ENCODE data around the gene LYST.
A peak's percentile ranks its signal among the peaks of the same experiment; 100 is the strongest.

LYST gene

GRCh38 chr1:235888119-235888643 is 21.5 kb upstream of the LYST start:
- DNase-seq (ENCODE audit: low read depth) = no peak

- no peak for DNase-seq (ENCODE audit: low read depth)
Observed at GRCh38 chr1:235887676-235888075, 21.0 kb upstream of the LYST start.

GRCh38 chr1:235885655-235886262 is 19.1 kb upstream of the LYST start:
- DNase-seq (ENCODE audit: low read depth) = no peak

- DNase-seq (ENCODE audit: low read depth) = no peak
Observed at GRCh38 chr1:235883261-235883927, 16.7 kb upstream of the LYST start.

GRCh38 chr1:235882816-235883215 is 16.1 kb upstream of the LYST start:
- DNase-seq (ENCODE audit: low read depth) = no peak

- DNase-seq (ENCODE audit: low read depth) = no peak
Observed at GRCh38 chr1:235881930-235882700, 15.4 kb upstream of the LYST start.

GRCh38 chr1:235878082-235878811 is 11.5 kb upstream of the LYST start:
- DNase-seq (ENCODE audit: low read depth) = no peak

GRCh38 chr1:235876402-235876841 is 9.7 kb upstream of the LYST start:
- no peak for DNase-seq (ENCODE audit: low read depth)

- DNase-seq (ENCODE audit: low read depth) = no peak
Observed at GRCh38 chr1:235875036-235875597, 8.4 kb upstream of the LYST start.

GRCh38 chr1:235874261-235874660 is 7.6 kb upstream of the LYST start:
- no peak for DNase-seq (ENCODE audit: low read depth)

GRCh38 chr1:235873571-235873970 is 6.9 kb upstream of the LYST start:
- no peak for DNase-seq (ENCODE audit: low read depth)

- no peak for DNase-seq (ENCODE audit: low read depth)
Observed at GRCh38 chr1:235873045-235873444, 6.3 kb upstream of the LYST start.

GRCh38 chr1:235872270-235872669 is 5.6 kb upstream of the LYST start:
- DNase-seq (ENCODE audit: low read depth) = no peak

GRCh38 chr1:235867903-235868469 is 1.3 kb upstream of the LYST start:
- DNase-seq (ENCODE audit: low read depth) = no peak

GRCh38 chr1:235866913-235867845 is 473 bp upstream of the LYST start:
- DNase-seq (ENCODE audit: low read depth) = peak; percentile 98

- DNase-seq (ENCODE audit: low read depth) = no peak
Observed at GRCh38 chr1:235865565-235866204, 1.0 kb downstream of the LYST start.

GRCh38 chr1:235864931-235865525 is 1.7 kb downstream of the LYST start:
- no peak for DNase-seq (ENCODE audit: low read depth)

- DNase-seq (ENCODE audit: low read depth) = no peak
Observed at GRCh38 chr1:235864469-235864868, 2.2 kb downstream of the LYST start.

- no peak for DNase-seq (ENCODE audit: low read depth)
Observed at GRCh38 chr1:235863699-235864093, 3.0 kb downstream of the LYST start.

GRCh38 chr1:235861857-235862256 is 4.8 kb downstream of the LYST start:
- DNase-seq (ENCODE audit: low read depth) = no peak

Data from activated T-helper 1 cell treated with Interleukin-2 at 50 U/mL for 16 hours (primary cell).